ENCODE data around the gene NELFB.

Gene NELFB

DNA sequence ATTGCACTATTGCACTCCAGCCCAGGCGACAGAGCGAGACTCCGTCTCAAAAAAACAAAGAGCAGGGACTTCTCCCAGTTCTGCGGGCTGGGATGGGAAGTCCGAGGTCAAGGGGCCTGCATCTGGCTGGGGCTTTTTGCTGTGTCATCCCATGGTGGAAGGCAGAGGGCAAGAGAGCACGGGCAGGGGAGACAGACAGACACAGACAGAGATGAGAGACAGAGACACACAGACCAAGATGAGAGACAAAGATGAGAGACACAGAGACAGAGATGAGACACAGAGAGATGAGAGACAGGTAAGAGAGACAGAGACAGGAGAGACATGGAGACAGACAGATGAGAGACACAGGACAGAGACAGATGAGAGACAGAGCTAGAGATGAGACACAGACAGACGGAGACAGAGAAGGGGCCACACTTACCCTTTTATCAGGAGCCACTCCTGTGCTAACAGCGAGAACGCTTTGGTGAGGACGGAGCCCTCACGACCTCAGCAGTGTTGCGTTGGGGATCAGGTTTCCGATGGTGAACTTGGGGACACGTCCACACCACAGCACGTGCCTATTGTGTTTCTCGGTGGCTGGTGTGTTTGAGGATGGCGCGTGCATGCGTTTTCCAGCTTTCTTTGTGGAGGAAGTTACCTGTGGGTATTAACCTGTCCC is 13.5 kb downstream of the NELFB start:
- DNase-seq (ENCODE audit: low read depth in 2 of 2) = no peak

DNA sequence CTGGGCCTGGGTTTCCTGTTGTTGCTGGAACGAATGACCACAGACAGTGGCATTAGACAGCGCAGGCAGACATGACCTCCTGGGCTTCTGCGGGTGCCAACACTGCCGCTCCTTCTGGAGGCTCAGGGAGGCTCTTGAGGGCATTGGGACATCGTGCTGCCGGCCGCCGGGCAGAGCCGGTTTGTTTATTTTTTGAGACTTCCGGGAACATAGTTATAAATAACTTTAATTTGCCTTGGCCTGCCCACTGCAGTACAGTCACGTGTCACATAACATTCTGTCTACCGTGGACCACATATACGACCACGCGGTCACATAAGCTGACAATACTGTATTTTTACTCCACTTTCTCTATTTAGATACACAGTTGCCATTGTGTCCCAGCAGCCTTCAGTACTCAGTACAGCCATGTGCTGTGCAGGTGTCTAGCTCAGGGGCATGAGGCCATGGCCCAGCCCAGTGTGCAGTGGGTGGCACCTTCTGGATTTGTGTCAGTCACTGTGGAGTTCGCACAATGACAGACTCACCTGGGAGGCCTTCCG is 14.2 kb downstream of the NELFB start:
- no peak for DNase-seq (ENCODE audit: low read depth in 2 of 2)

DNA sequence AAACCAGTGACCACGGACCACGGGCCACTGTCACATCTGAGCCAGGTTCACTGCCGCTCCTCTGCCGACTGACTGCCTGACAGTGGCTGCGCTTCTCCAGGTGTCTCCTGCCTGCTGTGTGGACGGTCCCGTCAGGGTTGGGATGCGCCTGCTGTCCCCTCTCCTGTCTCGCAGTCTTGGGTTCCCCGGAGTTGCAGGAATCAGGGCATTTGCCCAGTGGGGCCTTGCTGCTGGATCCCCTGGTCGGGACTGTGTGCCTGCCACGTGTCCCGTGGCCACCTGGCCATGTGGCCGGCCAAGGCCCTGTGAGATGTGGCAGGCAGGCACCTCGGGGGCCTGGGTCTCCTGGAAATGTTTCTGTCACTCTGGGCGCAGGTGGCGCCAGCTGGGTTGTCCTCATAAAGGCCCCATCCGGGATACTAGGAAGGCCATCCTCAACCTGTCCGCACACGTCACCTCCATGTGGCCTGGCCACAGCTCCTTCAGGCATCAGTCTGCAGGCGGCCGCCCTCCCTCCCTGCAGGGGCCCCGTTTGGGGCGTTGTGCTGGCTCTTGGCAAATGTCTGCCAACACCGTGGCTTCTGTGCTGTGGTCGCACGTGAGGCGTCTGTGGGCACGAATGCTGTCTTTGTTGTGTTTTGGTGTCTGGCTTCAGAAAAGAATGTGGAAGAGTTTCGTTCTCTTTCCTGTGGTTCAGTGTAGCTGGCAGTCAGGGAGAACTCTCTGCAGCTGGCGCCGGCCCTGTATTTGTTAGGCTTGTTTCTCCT is 16.0 kb downstream of the NELFB start:
- DNase-seq (ENCODE audit: low read depth in 2 of 2) = no peak

DNA sequence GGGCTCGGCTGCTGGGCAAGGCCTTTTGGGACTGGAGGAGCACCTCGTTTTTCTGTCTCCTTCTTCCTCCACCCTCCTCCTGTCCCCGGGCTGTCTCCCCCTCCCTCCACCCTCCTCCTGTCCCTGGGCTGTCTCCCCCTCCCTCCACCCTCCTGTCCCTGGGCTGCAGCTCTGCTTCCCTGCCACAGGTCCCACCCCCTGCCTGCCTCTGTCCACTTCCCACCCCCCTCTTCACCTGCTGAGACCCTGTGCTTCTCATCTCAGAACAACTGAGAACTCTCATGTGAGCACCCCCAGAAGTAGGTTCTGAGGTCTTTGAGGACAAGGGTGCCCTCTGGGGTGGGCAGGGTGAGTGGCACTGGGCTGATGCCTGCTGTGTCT is 16.6 kb downstream of the NELFB start:
- no peak for DNase-seq (ENCODE audit: low read depth in 2 of 2)

DNA sequence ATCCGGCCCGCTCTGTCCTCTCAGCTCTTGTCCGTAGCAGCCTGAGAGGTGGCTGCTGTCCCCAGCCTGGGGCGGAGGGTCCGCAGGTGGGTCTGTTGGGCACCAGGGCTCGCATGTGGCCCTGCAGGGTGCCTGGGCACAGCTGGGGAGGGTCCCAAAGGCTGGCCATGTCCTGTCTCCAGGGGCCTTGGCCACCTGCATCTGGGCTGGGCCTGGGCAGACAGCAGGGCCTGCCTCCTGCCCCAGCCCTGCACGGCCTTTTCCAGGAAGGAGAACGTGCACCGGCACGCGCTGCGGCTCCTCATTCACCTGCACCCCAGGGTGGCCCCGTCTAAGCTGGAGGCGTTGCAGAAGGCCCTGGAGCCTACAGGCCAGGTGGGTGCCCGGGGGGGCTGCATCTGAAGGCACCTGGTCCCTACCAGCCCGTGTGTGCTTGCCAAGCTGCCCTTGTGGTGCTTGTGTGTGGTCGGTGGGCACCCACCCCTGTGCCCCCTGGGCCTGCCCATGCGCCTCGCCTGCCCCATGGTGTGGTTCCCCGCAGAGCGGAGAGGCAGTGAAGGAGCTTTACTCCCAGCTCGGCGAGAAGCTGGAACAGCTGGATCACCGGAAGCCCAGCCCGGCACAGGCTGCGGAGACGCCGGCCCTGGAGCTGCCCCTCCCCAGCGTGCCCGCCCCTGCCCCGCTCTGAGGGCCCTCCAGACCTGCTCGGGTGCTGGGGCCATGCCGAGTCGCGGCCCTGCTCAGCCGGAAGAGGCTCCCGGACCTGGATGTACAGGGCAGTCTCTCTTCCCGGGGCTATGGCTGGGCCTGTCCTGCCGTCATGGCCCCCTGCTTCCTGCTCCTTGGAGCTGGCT is 17.3 kb downstream of the NELFB start:
- DNase-seq (ENCODE audit: low read depth in 2 of 2) = no peak

DNA sequence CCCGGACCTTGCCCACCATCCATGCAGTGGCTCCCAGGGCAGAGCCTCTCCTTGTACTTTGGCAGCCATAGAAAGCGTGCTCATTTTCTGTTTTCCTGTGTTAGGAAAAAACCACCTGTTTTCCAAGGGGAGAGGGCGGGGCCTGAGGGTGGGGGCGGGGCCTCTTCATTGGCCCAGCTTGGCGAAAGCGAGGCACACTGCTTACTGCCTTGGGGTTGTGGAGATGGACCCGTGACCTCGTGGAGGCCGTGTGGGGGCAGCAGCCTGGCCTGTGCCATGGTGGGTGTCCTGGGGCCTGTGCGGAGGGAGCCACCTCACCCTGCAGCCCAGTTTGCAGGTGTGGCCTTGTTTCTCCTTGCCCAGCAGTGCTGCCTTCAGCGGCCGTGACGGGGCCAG is 18.0 kb downstream of the NELFB start:
- DNase-seq (ENCODE audit: low read depth in 2 of 2) = no peak

DNA sequence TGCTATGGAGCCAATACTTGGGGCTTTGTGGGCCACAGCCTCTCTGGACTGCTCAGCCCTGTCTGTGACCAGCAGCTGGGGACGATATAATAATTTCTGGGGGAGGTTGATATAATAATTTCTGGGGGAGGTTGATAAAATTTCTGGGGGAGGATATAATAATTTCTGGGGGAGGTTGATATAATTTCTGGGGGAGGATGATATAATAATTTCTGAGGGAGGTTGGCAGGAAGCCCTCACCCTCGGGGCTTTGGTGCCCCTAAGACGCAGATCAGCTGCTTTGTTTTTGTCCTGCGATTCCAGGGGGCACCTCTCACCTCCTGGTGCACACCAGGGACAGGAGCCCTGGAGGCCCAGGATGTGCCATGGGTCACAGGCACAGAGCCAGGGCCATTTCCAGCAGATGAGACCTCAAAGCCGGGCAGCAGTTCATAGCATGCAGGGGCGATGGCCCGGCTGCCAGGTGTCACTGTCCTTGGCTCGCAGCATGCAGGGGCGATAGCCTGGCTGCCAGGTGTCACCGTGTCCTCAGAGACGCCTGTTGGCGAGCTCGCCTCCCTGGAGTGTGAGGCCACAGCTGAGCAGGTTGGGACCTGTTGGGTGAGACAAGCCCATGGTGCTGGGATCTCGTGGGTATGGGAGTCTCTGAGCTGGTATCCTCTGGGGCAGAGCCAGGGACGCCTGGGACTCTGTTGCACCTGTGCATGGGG is 18.6 kb downstream of the NELFB start:
- no peak for DNase-seq (ENCODE audit: low read depth in 2 of 2)

DNA sequence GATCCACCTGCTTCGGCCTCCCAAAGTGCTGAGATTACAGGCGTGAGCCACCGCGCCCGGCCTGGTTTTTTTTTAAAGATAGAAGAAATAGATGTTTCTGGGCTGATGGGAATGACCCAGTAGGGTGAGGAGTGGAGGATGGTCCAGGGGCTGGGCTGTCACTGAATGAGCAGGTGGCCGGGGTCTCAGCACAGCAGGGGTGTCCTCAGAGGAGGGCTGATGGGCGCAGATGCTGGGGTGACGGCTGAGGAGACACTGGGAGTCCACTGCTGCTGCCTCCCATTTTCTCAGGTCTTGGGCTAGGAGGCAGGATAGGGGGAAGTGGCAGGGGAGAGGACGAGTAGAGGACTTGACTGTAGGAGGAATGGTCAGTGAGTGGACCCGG is 20.1 kb downstream of the NELFB start:
- no peak for DNase-seq (ENCODE audit: low read depth in 2 of 2)

DNA sequence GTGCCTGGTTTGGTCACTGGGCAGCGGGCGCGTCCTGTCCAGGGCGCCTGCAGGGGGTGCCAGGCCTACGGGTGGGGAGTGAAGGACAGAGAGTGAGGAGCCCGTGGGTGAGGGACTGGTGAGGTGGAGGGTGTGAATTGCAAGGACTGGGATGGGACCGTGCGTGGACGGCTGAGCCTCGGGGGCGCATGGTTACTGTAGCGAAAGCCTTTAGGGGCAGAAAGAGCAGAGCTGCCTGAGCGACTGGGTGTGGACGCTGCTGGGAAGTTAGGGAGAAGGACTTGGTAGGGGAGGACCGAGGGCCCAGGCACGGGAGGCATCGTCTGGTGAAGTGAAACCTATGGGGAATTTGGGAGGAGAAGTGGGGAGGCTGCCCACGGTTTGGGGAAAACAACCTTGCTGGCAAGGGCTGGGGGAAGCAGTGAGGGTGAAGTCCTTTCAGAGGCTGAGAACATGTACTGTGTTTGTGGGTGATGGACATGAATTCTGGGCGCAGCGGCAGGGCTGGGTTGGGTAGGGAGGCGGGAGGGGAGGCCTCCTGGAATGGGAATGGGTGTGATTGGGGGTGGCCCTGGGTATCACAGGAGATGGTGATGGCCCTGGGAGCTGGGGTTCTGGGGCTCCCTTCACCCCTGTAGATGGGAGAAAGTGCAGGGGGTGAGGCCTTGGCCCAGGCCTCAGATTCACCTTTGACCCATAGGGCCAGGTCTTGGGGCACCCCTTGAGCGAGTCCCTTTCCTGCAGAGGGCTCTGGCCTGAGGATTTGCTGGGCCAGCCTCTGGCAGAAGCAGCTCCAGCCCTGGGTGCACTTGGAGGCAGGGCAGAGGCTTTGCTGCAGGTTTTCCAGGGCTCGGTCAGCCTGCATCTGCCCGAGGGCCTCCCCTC is 20.7 kb downstream of the NELFB start:
- DNase-seq (ENCODE audit: low read depth in 2 of 2) = no peak

DNA sequence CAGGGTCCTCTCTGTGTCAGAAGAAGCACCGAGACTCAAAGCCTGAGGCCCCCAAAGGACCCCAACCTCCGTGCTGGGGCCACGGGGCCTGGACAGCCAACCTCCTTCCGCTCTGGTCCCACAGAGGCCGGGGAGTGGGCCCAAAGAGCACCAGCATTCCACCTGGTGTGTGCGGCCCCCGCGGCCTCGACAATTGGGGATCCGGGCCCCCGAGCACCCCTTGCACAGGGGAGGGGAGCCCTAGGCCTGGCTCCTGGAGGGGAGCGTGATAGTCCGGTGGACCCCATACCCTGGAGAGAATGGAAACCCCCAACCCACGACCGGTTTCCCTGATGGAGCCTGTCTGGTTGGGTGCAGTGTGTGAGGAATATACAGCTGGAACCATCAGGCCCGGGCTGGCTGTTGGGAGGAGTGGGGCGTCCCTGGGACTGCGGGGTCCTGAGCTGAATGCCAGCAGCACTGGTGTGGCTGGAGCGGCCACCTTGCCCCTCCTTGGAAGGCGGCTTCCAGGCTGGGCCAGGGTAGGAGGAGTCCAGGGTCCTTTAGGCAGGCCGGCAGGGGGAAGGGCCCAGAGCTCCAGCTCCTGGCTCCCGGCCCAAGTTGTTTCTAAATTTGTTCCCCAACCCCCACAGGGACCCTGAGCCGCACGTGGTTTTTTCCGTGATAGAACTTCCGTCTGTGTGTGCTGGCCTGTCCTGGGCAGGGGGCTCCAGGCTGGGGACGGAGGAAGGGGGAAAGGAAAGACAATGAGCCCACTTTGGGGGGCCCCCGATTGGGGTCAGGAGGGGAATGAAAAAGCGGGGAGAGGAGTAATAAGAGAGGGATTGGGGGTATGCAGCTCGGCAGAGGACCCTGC is 21.6 kb downstream of the NELFB start:
- no peak for DNase-seq (ENCODE audit: low read depth in 2 of 2)

DNA sequence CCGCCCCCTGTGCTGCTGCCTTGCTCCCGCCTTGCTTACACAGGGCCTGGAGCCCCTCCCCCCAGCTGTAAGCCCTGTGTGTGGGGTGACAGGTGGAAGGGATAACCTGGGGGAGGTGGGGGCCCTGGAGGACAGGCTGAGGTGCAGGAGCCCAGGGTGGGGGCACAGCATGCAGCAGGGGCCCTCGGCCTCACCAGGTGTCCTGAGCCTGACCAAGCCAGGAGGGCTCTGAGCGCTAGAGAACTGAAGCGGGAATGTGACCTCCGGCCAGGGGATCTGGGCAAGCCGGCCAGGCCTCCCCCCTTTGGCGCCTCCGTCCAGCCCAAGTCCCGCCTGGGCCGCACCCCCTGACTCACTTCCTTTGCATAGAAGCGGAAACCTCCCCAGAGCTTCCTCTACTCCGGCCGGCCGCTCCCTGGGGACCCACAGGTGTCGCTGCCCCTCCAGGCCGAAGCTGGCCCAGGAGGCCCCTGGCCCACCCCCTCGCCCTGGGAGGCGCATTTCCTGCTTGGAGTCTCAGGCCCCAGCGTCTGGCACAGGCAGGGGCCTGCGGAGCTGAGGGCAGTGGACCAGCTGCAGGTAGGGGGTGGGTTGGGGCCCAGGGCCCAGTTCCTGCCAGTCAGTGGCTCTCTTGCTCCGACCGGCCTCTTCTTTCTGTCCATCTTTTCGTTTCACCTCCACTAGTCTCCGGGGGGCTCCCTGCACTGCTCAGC is 22.4 kb downstream of the NELFB start, which contains the start of gene TOR4A:
Gene TOR4A, plus strand, starts transcription at position 398 of the 713 bp plus-strand sequence. CDS start 964 bp downstream, outside the sequence.
- DNase-seq (ENCODE audit: low read depth in 2 of 2) = no peak

DNA sequence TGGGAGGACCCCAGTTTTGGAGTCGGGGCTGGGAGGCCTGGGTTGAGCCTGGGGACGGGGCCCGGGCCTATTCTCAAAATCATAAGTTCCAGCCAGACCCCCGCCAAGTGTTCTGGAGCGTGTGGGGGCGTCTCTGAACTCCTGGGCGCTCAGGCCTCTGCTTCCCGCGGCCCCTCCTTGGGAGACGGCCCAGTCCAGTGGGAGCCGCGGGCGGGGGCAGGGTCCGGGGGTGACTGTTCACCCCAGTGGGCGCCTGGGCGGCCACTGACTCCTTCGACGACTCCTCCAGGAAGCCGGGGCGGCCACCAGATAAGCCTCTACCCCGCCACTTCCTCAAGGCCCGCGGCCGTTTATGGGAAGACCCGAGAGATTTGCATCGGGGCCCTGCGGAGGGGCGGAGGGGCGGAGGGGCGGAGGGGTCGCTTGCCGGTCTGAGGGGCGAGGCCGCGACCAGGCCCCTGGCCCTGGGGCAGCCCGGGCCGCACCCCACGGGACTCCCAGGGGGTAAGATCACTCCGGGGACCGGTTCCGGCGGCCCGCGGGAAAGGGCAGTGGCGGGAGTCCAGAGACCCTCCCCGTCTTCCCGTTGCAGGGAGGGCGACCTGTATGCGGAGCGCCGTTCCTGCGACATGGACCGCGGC is 23.1 kb downstream of the NELFB start:
- DNase-seq (ENCODE audit: low read depth in 2 of 2) = no peak

DNA sequence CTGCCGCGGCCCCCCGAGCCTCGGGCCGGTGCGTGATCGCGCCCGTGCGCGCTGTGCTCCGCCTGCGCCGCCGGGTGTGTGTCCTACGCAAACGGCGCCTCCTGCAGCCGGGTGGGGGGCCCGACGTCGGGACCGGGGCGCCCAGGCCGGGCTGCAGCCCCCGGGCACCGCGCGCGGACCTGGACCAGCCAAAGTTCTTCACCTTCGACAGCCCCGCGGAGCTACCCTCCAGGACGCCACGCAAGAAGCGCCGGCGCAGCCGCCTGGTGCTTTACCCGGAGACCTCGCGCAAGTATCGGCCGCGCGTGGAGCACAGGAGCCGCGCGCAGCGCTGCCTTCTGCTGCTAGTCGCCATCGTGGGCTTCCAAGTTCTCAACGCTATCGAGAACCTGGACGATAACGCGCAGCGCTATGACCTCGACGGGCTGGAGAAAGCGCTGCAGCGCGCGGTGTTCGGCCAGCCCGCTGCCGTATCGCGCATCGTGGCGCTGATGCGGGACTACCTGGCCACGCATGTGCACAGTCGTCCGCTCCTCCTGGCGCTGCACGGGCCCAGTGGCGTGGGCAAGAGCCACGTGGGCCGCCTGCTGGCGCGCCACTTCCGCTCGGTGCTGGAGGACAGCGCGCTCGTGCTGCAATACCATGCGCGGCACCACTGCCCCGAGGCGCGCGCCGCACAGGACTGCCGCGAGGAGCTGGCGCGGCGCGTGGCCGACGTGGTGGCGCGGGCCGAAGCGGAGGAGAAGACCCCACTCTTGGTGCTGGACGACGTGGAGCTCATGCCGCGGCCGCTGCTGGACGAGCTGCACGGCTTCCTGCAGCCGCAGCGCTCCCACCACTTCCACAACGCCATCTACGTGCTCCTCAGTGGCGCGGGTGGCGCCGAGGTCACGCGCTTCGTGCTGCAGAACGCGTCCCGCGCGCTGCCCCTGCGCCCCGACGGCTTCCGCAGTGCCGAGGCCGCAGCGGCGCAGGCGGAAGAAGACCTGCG is 23.9 kb downstream of the NELFB start:
- no peak for DNase-seq (ENCODE audit: low read depth in 2 of 2)

DNA sequence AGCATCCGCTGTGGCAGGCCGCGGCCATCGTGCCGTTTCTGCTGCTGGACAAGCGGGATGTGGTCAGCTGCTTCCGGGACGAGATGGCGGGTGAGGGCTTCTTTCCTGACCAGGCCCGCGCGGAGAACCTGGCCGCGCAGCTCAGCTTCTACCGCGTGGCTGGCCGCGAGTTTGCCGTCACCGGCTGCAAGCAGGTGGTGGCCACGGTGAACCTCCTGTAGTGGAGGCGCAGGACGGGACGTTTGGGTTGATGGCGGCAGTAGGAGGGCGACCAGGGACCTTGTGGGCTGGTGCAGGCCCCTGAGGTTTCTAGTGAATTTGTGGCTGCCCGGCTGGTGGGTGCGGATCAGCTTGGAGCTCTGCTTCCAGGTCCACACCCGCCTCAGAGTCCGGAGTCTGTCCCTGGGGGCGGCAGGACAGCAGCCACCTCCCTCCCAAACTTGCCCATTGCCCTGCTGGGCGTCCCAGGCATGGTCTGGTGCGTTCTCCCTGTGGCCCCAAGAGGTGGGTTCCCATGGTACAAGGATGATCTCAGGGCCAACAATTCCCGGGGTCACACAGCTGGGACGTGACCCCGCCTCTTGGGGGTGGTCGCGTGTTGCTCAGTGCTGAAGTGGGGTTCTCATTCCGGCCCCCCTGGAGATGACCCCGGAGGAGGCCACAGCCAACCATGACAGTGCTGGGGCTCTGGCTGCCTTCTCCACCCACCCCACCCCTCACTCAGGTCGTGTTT is 24.8 kb downstream of the NELFB start:
- no peak for DNase-seq (ENCODE audit: low read depth in 2 of 2)

DNA sequence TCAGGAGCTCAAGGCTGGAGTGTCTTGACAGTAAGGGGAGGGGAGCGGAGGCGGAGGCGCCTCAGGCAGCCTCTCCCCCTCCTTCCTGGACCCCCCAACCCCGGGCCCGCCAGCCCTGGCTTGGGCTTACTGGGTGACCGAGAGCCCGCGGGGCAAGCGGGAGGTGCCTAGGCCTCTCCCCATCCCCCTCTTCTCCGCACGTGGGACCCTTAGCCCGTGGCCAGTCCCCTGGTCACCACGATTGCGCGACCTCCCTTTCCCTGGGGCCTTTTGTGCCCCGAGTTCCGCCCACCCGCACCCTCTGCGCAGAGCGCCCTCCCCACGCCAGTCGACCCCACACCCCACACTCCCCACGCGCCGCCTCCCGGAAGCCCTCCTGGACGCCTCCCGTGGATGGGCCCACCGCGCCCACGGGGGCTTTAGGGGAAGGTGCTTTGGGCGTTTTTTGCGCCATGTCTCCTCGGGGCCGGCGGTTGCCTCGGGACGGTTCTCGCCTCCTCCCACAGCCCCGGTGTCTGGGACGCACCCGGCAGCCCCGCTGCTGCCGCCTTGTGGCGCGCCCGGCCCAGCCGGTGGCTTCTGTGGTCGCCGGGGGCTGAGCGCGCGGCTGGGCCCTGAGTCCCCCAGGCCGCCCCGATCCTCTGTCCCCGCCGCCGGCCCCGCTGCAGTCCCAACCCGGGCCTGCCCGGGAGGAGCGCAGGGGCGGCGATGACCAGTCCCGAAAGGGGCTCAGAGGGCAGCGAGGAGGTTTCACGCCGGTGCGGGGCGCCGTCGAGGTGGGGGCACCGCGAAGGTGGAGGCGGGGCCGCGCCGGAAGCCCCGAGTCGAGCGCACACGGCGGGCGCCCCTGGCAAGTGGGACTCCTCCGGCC is 25.6 kb downstream of the NELFB start:
- DNase-seq (ENCODE audit: low read depth in 2 of 2) = no peak

Data from stimulated activated CD4-positive, alpha-beta T cell treated with anti-CD3 and anti-CD28 coated beads, Interleukin-15, amount 100 ng/mL, for 48 hours (primary cell).